IMR-90 (cell line): ENCODE results near the gene PLOD1. TPM values are rescaled to one million over a fixed set of nuclear protein-coding genes. Genes with fewer than 3 reads are reported as not detected.

Experiments used
- ATAC-seq: fragments of 200-7000 bp; cut with Tn5 transposase; 2 replicates; pipeline ENCODE4 v1.9.1; 2020; ENCODE audit warnings: low read depth, mild to moderate bottlenecking, moderate library complexity
- BruUV-seq: library from RNA; stranded (reverse); fragments of 400-500 nt; replicated peaks from 2 replicates; lab custom pipeline; 2021; lab: Mats Ljungman, UMichigan
- CTCF ChIA-PET: fragments of 300-600 bp; formaldehyde crosslinking; extraction: SDS; loops from one replicate; lab custom pipeline; 2021; ENCODE audit warnings: antibody characterized with exemption; lab: Yijun Ruan, JAX
- POLR2A ChIA-PET: fragments of 300-600 bp; sonication (Branson Sonifier 250); formaldehyde crosslinking; loops from one replicate; lab custom pipeline; 2022; ENCODE audit warnings: antibody characterized with exemption; ENCODE audit not compliant: unreplicated experiment; lab: Charles Lee
- DNase-seq: peaks from one replicate; pipeline ENCODE4 v3.0.0; 2013
- H2AFZ ChIP-seq: replicated peaks from 2 replicates; pipeline ENCODE3; 2013; ENCODE audit warnings: low read length, mild to moderate bottlenecking; ENCODE audit not compliant: poor library complexity
- H2AK5ac ChIP-seq: 2 replicates; pipeline ENCODE4 v1.6.1; 2013; ENCODE audit warnings: low read depth, low read length, inconsistent platforms
- H2AK9ac ChIP-seq: replicated peaks from 2 replicates; pipeline ENCODE3; 2013; ENCODE audit warnings: mild to moderate bottlenecking, low read depth, low read length, moderate library complexity; ENCODE audit not compliant: poor library complexity
- H2BK120ac ChIP-seq: 2 replicates; pipeline ENCODE4 v1.6.1; 2013; ENCODE audit warnings: low read depth, low read length, inconsistent platforms
- H2BK15ac ChIP-seq: 3 replicates; pipeline ENCODE4 v1.6.1; 2013; ENCODE audit warnings: low read depth, low read length, inconsistent platforms
- H2BK20ac ChIP-seq: 2 replicates; pipeline ENCODE4 v1.6.1; 2013; ENCODE audit warnings: low read depth, mild to moderate bottlenecking, inconsistent platforms, low read length, moderate library complexity
- H2BK5ac ChIP-seq: 2 replicates; pipeline ENCODE4 v1.6.1; 2013; ENCODE audit warnings: mild to moderate bottlenecking, low read depth, low read length, inconsistent platforms; ENCODE audit not compliant: poor library complexity, severe bottlenecking
- H3K14ac ChIP-seq: replicated peaks from 2 replicates; pipeline ENCODE4 v1.6.1; 2013; ENCODE audit warnings: low read depth, low read length, inconsistent platforms
- H3K18ac ChIP-seq: 2 replicates; pipeline ENCODE4 v1.6.1; 2013; ENCODE audit warnings: low read depth, low read length, control low read depth
- H3K23ac ChIP-seq: 2 replicates; pipeline ENCODE4 v1.6.1; 2013; ENCODE audit warnings: low read depth, low read length, inconsistent platforms
- H3K27ac ChIP-seq: 2 replicates; pipeline ENCODE4 v1.5.1; 2013; ENCODE audit warnings: mild to moderate bottlenecking, control low read depth, low read length; ENCODE audit not compliant: insufficient read depth
- H3K27me3 ChIP-seq: 2 replicates; pipeline ENCODE4 v1.6.1; 2013; ENCODE audit warnings: low read length; ENCODE audit not compliant: control insufficient read depth, insufficient read depth
- H3K36me3 ChIP-seq: 2 replicates; pipeline ENCODE4 v1.6.1; 2013; ENCODE audit warnings: low read length, mixed read lengths; ENCODE audit not compliant: control insufficient read depth, insufficient read depth
- H3K4ac ChIP-seq: 2 replicates; pipeline ENCODE4 v1.6.1; 2013; ENCODE audit warnings: low read depth, low read length, inconsistent platforms
- H3K4me1 ChIP-seq: 2 replicates; pipeline ENCODE4 v1.6.1; 2013; ENCODE audit warnings: low read length, mixed read lengths; ENCODE audit not compliant: control insufficient read depth, insufficient read depth
- H3K4me2 ChIP-seq: 2 replicates; pipeline ENCODE4 v1.6.1; 2013; ENCODE audit warnings: low read depth, mild to moderate bottlenecking, control low read depth, low read length, moderate library complexity
- H3K4me3 ChIP-seq: 2 replicates; pipeline ENCODE4 v1.5.1; 2013; ENCODE audit warnings: low read depth, mild to moderate bottlenecking, control low read depth, low read length, moderate library complexity; ENCODE audit not compliant: insufficient read depth
- H3K56ac ChIP-seq: 2 replicates; pipeline ENCODE4 v1.6.1; 2013; ENCODE audit warnings: low read length, inconsistent platforms; ENCODE audit not compliant: insufficient read depth; ENCODE audit errors: extremely low read depth
- H3K79me1 ChIP-seq, 2 experiments: 2 replicates each; pipeline ENCODE4 v1.6.1; 2013; ENCODE audit warnings: low read length in 2 of 2, inconsistent platforms in 1 of 2, low read depth in 1 of 2
- H3K9ac ChIP-seq: 2 replicates; pipeline ENCODE4 v1.6.1; 2013; ENCODE audit warnings: low read depth, low read length, control low read depth
- H3K9me1 ChIP-seq: 2 replicates; pipeline ENCODE4 v1.6.1; 2013; ENCODE audit warnings: low read length, inconsistent platforms; ENCODE audit not compliant: insufficient read depth
- H3K9me3 ChIP-seq: 2 replicates; pipeline ENCODE4 v1.6.1; 2013; ENCODE audit warnings: low read length; ENCODE audit not compliant: control insufficient read depth, insufficient read depth
- H4K20me1 ChIP-seq: 2 replicates; pipeline ENCODE4 v1.6.1; 2013; ENCODE audit warnings: low read length, inconsistent platforms; ENCODE audit not compliant: insufficient read depth
- H4K5ac ChIP-seq: 2 replicates; pipeline ENCODE4 v1.6.1; 2013; ENCODE audit warnings: mild to moderate bottlenecking, low read depth, low read length, control low read depth
- H4K8ac ChIP-seq, 2 experiments: 2 replicates each; pipeline ENCODE4 v1.6.1; 2013; ENCODE audit warnings: low read depth in 2 of 2, low read length in 2 of 2, control low read depth in 1 of 2, inconsistent platforms in 1 of 2
- H4K91ac ChIP-seq: 2 replicates; pipeline ENCODE4 v1.6.1; 2013; ENCODE audit warnings: low read depth, low read length, inconsistent platforms; ENCODE audit not compliant: insufficient read depth
- CHD1 ChIP-seq: IDR thresholded peaks from 2 replicates; pipeline ENCODE4 v1.6.1; 2012; ENCODE audit warnings: low read depth, low read length, improper control_type of control experiment
- FOS ChIP-seq: fragments of 150-350 bp; IDR thresholded peaks from 2 replicates; pipeline ENCODE4 v1.6.1; 2016; ENCODE audit warnings: low read depth, low read length
- NFE2L2 ChIP-seq: fragments of 150-350 bp; IDR thresholded peaks from 2 replicates; pipeline ENCODE4 v1.6.1; 2016; ENCODE audit warnings: low read depth, mild to moderate bottlenecking, low read length
- RAD21 ChIP-seq: IDR thresholded peaks from 2 replicates; pipeline ENCODE4 v1.6.1; 2012; ENCODE audit warnings: low read length, improper control_type of control experiment
- WGBS, 2 experiments: methylation state at CpG; one replicate each; pipeline versions ENCODE4 v1.1.5 to v1.1.7; 2013; ENCODE audit warnings: missing lambda C conversion rate in 2 of 2; ENCODE audit not compliant: insufficient read length in 1 of 2; ENCODE audit errors: extremely low coverage in 2 of 2; 5-methylcytosine and 5-hydroxymethylcytosine counted together
- dilution Hi-C: fragments of 300-500 bp; cut with HindIII; formaldehyde crosslinking; loops from one replicate; pipeline ENCODE4 v1.14.3; 2018; ENCODE audit warnings: low sequenced_read_pairs; ENCODE audit not compliant: unreplicated experiment
- in situ Hi-C: fragments of 300-500 bp; cut with MboI; formaldehyde crosslinking; loops from 3 replicates; pipeline ENCODE4 v1.14.3; 2019; ENCODE audit warnings: low sequenced_read_pairs, inconsistent platforms, mixed read lengths
- intact Hi-C: fragments of 100-400 bp; cut with micrococcal nuclease; formaldehyde crosslinking; loops from 2 replicates; pipeline ENCODE4 v1.10.0; 2022
- polyA plus RNA-seq, 3 experiments: library from polyadenylated mRNA; depleted of rRNA; stranded (reverse); fragments of >200 nt; gene quantifications; 2 replicates each; pipeline ENCODE4 v1.2.3, GENCODE V29; 2012; ENCODE audit warnings: low replicate concordance in 1 of 3
- total RNA-seq: library from RNA; depleted of rRNA; stranded (reverse); fragments of >200 nt; gene quantifications from 2 replicates; pipeline ENCODE4 v1.2.3, GENCODE V29; 2012
- TF ChIP-seq, protein P1 (sequence below): fragments of 150-350 bp; IDR thresholded peaks from 2 replicates; pipeline ENCODE4 v1.6.1; 2017; ENCODE audit warnings: mild to moderate bottlenecking, antibody characterized with exemption, low read length, low read depth

PLOD1 gene
- total and polyA plus RNA-seq, 2 of the 4 experiments (the other 2 are of a cell fraction) = 283 to 609 TPM

DNA sequence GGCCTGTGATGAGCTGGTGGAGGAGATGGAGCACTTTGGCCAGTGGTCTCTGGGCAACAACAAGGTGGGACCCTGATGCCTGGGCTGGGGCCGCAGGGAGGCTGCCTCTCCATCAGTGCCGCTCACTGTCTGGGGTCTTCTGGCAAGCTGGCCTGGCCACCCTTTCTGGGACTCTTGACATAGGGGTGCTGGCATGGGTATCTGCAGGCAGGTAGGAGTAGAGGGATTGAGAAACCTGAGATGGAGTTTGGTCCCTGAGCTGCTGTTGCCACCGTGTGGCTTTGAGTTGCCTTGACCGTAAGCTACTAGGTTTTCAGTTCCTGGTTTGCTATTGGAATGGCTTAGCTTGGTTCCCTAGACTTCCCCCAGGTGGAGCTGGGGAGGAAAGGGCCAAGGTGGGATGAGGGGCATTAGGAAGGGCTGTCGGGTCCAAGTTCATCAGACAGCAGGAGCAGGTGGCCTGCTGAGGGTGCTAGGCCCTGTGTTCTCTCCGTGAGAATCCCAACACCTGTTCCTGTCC, 32.6 kb downstream of the PLOD1 start:
- no peak overlapping the region for H2BK20ac ChIP-seq
- H3K4me2 ChIP-seq = no peak overlapping the region
- H3K27me3 ChIP-seq = no peaks in the 10 kb centered on the region
- DNase-seq (no peak), ATAC-seq (no peak; the same call in 1 of the 2 replicates)
- no peak overlapping the region for H2BK15ac ChIP-seq
- H3K18ac ChIP-seq = no peak overlapping the region
- peaks cover 3% of the 10 kb centered on the region; the same call in 1 of the 2 replicates for H4K20me1 ChIP-seq
- H3K23ac ChIP-seq = no peak overlapping the region
- in situ Hi-C loops = no loop called here
- intact Hi-C loops = no loop called here
- ChIA-PET POLR2A (interaction anchor here (0.6 kb wide), 1 partner anchor 33 kb away, joined by 5 read pairs; no protein-coding TSS in a partner anchor), CTCF (no interaction called here)
- H3K4ac ChIP-seq = no peak overlapping the region
- no peaks in the 10 kb centered on the region for H3K4me1 ChIP-seq
- H4K91ac ChIP-seq = no peak overlapping the region
- H2AK5ac ChIP-seq = no peak overlapping the region
- H3K4me3 ChIP-seq = no peak overlapping the region
- no peak overlapping the region for H2AK9ac ChIP-seq
- H4K5ac ChIP-seq = no peak overlapping the region
- no peak overlapping the region for H4K8ac ChIP-seq
- no peaks in the 10 kb centered on the region for H3K9me3 ChIP-seq
- BruUV-seq = no TSS peak
- H3K14ac ChIP-seq = no peak overlapping the region
- no peak overlapping the region for H3K9ac ChIP-seq
- H3K27ac ChIP-seq = no peak overlapping the region
- peaks cover 65% of the 10 kb centered on the region for H3K36me3 ChIP-seq
- H2AFZ ChIP-seq = no peak overlapping the region
- TF ChIP-seq RAD21 = peak; percentile 20; the same call in 1 of the 2 replicates
- no peak for TF ChIP-seq CHD1
- no peak for TF ChIP-seq NFE2L2
- no peak for TF ChIP-seq FOS
- TF ChIP-seq, protein P1, sequence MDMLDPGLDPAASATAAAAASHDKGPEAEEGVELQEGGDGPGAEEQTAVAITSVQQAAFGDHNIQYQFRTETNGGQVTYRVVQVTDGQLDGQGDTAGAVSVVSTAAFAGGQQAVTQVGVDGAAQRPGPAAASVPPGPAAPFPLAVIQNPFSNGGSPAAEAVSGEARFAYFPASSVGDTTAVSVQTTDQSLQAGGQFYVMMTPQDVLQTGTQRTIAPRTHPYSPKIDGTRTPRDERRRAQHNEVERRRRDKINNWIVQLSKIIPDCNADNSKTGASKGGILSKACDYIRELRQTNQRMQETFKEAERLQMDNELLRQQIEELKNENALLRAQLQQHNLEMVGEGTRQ = no peak
- dilution Hi-C loops = no loop called here
- no peaks in the 10 kb centered on the region for H3K9me1 ChIP-seq
- peaks cover 0 to 3% of the 10 kb centered on the region in 2 experiments; a peak in 1 of 4 replicates for H3K79me1 ChIP-seq
- WGBS, 2 experiments = 92% methylated on average over 2 of the region's 6 CpGs; no CpG with 5 or more reads in 1 of the 2 experiments
- H3K56ac ChIP-seq = no peak overlapping the region
- no peak overlapping the region for H2BK5ac ChIP-seq
- H2BK120ac ChIP-seq = no peak overlapping the region
